ENCODE measurements around the gene PTRH2.

The PTRH2 gene

DNA sequence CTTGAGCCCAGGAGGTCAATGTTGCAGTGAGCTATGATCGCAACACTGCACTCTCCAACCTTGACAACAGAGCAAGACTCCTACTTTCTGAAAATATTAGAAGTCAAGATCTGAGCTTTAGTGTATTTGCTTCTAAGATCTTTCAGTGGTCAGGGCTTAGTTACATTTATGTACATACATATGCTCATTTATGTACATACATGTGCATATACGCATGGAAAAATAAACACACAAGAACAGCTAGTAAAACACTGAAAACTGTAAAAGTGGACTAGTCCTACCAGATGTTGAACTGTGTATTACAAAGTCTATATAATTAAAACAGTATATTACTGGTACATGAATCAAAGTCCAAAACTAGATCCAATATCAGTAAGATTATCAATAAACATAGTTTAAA is 28.3 kb downstream of the PTRH2 start:
- TF ChIP-seq, protein P1, sequence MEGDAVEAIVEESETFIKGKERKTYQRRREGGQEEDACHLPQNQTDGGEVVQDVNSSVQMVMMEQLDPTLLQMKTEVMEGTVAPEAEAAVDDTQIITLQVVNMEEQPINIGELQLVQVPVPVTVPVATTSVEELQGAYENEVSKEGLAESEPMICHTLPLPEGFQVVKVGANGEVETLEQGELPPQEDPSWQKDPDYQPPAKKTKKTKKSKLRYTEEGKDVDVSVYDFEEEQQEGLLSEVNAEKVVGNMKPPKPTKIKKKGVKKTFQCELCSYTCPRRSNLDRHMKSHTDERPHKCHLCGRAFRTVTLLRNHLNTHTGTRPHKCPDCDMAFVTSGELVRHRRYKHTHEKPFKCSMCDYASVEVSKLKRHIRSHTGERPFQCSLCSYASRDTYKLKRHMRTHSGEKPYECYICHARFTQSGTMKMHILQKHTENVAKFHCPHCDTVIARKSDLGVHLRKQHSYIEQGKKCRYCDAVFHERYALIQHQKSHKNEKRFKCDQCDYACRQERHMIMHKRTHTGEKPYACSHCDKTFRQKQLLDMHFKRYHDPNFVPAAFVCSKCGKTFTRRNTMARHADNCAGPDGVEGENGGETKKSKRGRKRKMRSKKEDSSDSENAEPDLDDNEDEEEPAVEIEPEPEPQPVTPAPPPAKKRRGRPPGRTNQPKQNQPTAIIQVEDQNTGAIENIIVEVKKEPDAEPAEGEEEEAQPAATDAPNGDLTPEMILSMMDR (conservative IDR thresholded peaks at IDR 0.05; ENCODE audit: low read depth, low read length) = no peak
- Histone ChIP-seq H3K4me1 (ENCODE audit: low read depth, poor library complexity, severe bottlenecking) (no peaks in the 10 kb centered on the region), H3K27me3 (ENCODE audit: insufficient read depth, low read depth) (no peaks in the 10 kb centered on the region), H3K4me3 (IDR thresholded peaks at IDR 0.05; ENCODE audit: insufficient read depth, low read depth, low read length) (no peak overlapping the region), H3K79me2 (ENCODE audit: insufficient read depth, low read depth) (no peaks in the 10 kb centered on the region; the same call in 1 of the 2 replicates), H3K4me2 (no peak overlapping the region), H2AFZ (ENCODE audit: low read depth) (no peak overlapping the region), H3K9ac (no peak overlapping the region), H3K27ac (no peak overlapping the region), H4K20me1 (ENCODE audit: insufficient read depth) (no peaks in the 10 kb centered on the region), H3K36me3 (ENCODE audit: insufficient read depth) (peaks cover 36% of the 10 kb centered on the region; the same call in 1 of the 2 replicates)

DNA sequence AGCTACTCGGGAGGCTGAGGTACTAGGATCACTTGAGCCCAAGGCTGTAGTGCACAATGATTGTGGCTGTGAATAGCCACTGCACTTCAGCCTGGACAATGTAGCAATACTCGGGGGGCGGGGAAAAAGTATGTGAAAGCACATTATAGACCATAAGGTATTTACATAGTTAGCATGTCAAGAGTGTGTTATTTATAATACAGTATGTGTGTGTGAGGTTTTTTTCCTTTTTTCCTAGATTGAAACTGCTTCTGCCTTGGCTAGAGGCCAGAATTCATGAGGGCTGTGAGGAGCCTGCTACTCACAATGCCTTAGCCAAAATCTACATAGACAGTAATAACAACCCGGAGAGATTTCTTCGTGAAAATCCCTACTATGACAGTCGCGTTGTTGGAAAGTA is 30.5 kb downstream of the PTRH2 start:
- no peaks in the 10 kb centered on the region for H3K27me3 ChIP-seq (ENCODE audit: insufficient read depth, low read depth)
- H3K27ac ChIP-seq = no peak overlapping the region
- peaks cover 17% of the 10 kb centered on the region; the same call in 1 of the 2 replicates for H3K36me3 ChIP-seq (ENCODE audit: insufficient read depth)
- H3K4me1 ChIP-seq (ENCODE audit: low read depth, poor library complexity, severe bottlenecking) = no peaks in the 10 kb centered on the region
- TF ChIP-seq, protein P1 (conservative IDR thresholded peaks at IDR 0.05; ENCODE audit: low read depth, low read length) = no peak
- no peaks in the 10 kb centered on the region for H4K20me1 ChIP-seq (ENCODE audit: insufficient read depth)
- H3K79me2 ChIP-seq (ENCODE audit: insufficient read depth, low read depth) = no peaks in the 10 kb centered on the region; the same call in 1 of the 2 replicates
- no peak overlapping the region for H3K4me2 ChIP-seq
- H3K9ac ChIP-seq = no peak overlapping the region
- no peak overlapping the region for H2AFZ ChIP-seq (ENCODE audit: low read depth)
- H3K4me3 ChIP-seq (IDR thresholded peaks at IDR 0.05; ENCODE audit: insufficient read depth, low read depth, low read length) = no peak overlapping the region

DNA sequence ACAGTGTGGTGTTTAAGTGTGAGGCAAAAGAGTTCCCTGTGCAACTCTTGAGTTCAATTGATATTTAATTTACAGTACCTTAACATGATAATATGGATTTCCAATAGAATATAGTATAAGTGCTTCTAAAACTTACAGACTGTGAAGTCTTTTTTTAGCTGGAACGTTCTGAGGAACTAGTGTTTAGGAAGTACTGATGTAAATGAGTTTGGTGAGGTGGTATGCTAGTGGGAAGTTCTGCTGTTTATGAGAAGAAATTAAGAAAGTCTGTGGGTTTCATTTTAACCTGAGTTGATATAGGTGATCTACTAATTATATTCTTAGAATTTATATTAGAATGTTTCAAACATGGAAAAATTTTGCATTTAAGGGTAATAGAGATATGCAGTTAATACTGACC is 32.0 kb downstream of the PTRH2 start:
- Histone ChIP-seq H3K36me3 (ENCODE audit: insufficient read depth) (peaks cover 11% of the 10 kb centered on the region; the same call in 1 of the 2 replicates), H3K27ac (no peak overlapping the region), H4K20me1 (ENCODE audit: insufficient read depth) (no peaks in the 10 kb centered on the region), H2AFZ (ENCODE audit: low read depth) (no peak overlapping the region), H3K4me2 (no peak overlapping the region), H3K79me2 (ENCODE audit: insufficient read depth, low read depth) (no peaks in the 10 kb centered on the region; the same call in 1 of the 2 replicates), H3K4me1 (ENCODE audit: low read depth, poor library complexity, severe bottlenecking) (no peaks in the 10 kb centered on the region), H3K9ac (no peak overlapping the region), H3K4me3 (IDR thresholded peaks at IDR 0.05; ENCODE audit: insufficient read depth, low read depth, low read length) (no peak overlapping the region), H3K27me3 (ENCODE audit: insufficient read depth, low read depth) (no peaks in the 10 kb centered on the region)
- TF ChIP-seq, protein P1 (conservative IDR thresholded peaks at IDR 0.05; ENCODE audit: low read depth, low read length) = no peak

DNA sequence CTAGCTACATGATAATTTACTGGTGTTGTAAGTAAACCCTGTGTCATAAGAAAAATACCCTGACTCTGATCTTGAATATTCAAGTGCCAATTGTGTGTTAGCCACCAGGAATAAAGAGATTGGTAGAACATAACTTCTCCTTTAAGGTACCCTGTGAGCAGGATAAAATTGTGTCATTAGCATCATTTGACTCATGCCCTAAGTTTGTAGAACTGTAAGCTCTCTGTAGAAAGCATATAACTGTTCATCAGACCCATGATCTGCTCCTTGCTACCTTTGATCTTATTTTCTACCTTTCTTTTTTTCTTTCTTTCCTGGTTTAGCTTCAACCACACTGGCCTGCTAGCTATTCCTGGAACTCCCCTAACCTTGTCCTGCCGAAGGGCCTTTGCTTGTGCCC is 35.8 kb downstream of the PTRH2 start:
- H3K36me3 ChIP-seq (ENCODE audit: insufficient read depth) = peaks cover 32% of the 10 kb centered on the region
- no peak overlapping the region for H3K4me2 ChIP-seq
- H3K27ac ChIP-seq = no peak overlapping the region

More for the DNA sequence above, 35.8 kb downstream of the PTRH2 start:
- TF ChIP-seq, protein P1 (conservative IDR thresholded peaks at IDR 0.05; ENCODE audit: low read depth, low read length) = no peak
- H4K20me1 ChIP-seq (ENCODE audit: insufficient read depth) = no peaks in the 10 kb centered on the region; the same call in 1 of the 2 replicates
- H3K79me2 ChIP-seq (ENCODE audit: insufficient read depth, low read depth) = peaks cover 4% of the 10 kb centered on the region; the same call in 1 of the 2 replicates
- no peak overlapping the region for H3K9ac ChIP-seq
- no peak overlapping the region for H3K4me3 ChIP-seq (IDR thresholded peaks at IDR 0.05; ENCODE audit: insufficient read depth, low read depth, low read length)
- H3K4me1 ChIP-seq (ENCODE audit: low read depth, poor library complexity, severe bottlenecking) = no peaks in the 10 kb centered on the region
- no peaks in the 10 kb centered on the region for H3K27me3 ChIP-seq (ENCODE audit: insufficient read depth, low read depth)
- H2AFZ ChIP-seq (ENCODE audit: low read depth) = no peak overlapping the region

All from KMS-11 (cell line).